DND-41 (cell line): ENCODE data around the gene LIMS2.
A peak's percentile ranks its signal among the peaks of the same experiment; 100 is the strongest.

Experiments
- ATAC-seq: fragments of 200-7000 bp; cut with Tn5 transposase; 3 replicates; pipeline ENCODE4 v1.9.1; 2021; ENCODE audit warnings: low read depth; ENCODE audit not compliant: insufficient read depth
- DNase-seq: peaks from one replicate; pipeline ENCODE4 v3.0.0-alpha.2; 2020
- H2AFZ ChIP-seq: 2 replicates; pipeline ENCODE4 v1.6.0; 2012; ENCODE audit warnings: low read depth, low read length
- H3K27ac ChIP-seq: 2 replicates; pipeline ENCODE4 v1.5.1; 2012; ENCODE audit warnings: low read length, inconsistent platforms
- H3K27me3 ChIP-seq: fragments of 200-600 bp; sonication (generic); 2 replicates; pipeline ENCODE4 v1.6.0; 2012; ENCODE audit warnings: low read length, mild to moderate bottlenecking, inconsistent platforms; ENCODE audit not compliant: insufficient read depth, poor library complexity
- H3K36me3 ChIP-seq: 2 replicates; pipeline ENCODE4 v1.5.1; 2012; ENCODE audit warnings: low read length, inconsistent platforms; ENCODE audit not compliant: insufficient read depth
- H3K4me1 ChIP-seq: 2 replicates; pipeline ENCODE4 v1.5.1; 2012; ENCODE audit warnings: mild to moderate bottlenecking, low read length; ENCODE audit not compliant: insufficient read depth
- H3K4me2 ChIP-seq: 2 replicates; pipeline ENCODE4 v1.6.0; 2012; ENCODE audit warnings: mild to moderate bottlenecking, moderate library complexity, low read length, inconsistent platforms; ENCODE audit not compliant: insufficient read depth
- H3K4me3 ChIP-seq, 2 experiments: fragments of 200-600 bp in 1 of 2; shearing (Covaris generic) in 1 of 2; 2 replicates each; pipeline ENCODE4 v1.5.1; 2012 to 2016; ENCODE audit warnings: inconsistent platforms in 2 of 2, low read length in 2 of 2, mild to moderate bottlenecking in 2 of 2, low read depth in 1 of 2, moderate library complexity in 1 of 2
- H3K79me2 ChIP-seq: 2 replicates; pipeline ENCODE4 v1.6.0; 2012; ENCODE audit warnings: low read length, inconsistent platforms; ENCODE audit not compliant: insufficient read depth
- H3K9ac ChIP-seq: 2 replicates; pipeline ENCODE4 v1.6.0; 2012; ENCODE audit warnings: low read depth, mild to moderate bottlenecking, inconsistent platforms, low read length, moderate library complexity
- H3K9me3 ChIP-seq: 2 replicates; pipeline ENCODE4 v1.5.1; 2012; ENCODE audit warnings: low read length, moderate library complexity, mild to moderate bottlenecking, inconsistent platforms; ENCODE audit not compliant: insufficient read depth, severe bottlenecking
- H4K20me1 ChIP-seq: 2 replicates; pipeline ENCODE4 v1.6.0; 2012; ENCODE audit warnings: low read length; ENCODE audit not compliant: insufficient read depth
- CTCF ChIP-seq: IDR thresholded peaks from 2 replicates; pipeline ENCODE4 v1.5.1; 2012; ENCODE audit warnings: borderline replicate concordance, low read length, moderate library complexity, mild to moderate bottlenecking; ENCODE audit not compliant: poor library complexity, severe bottlenecking; ENCODE audit errors: extremely low read depth
- EZH2 ChIP-seq: IDR thresholded peaks from 3 replicates; pipeline ENCODE4 v1.6.1; 2012; ENCODE audit warnings: borderline replicate concordance, low read depth, mild to moderate bottlenecking, moderate library complexity, low read length, inconsistent platforms; ENCODE audit not compliant: severe bottlenecking

LIMS2 gene

GRCh38 chr2:127624756-127625571, 50.4 kb downstream of the LIMS2 start:
- Histone ChIP-seq H3K4me2 (no peak overlapping the region), H3K36me3 (peaks cover 73% of the 10 kb centered on the region), H2AFZ (no peak overlapping the region), H3K79me2 (peaks cover 11% of the 10 kb centered on the region), H3K9me3 (no peaks in the 10 kb centered on the region), H3K4me3 (no peak overlapping the region), H4K20me1 (no peaks in the 10 kb centered on the region), H3K9ac (peak overlapping the region; percentile 41), H3K27ac (peak overlapping the region; percentile 85), H3K27me3 (no peaks in the 10 kb centered on the region), H3K4me1 (peaks cover 79% of the 10 kb centered on the region)
- DNase-seq (no peak), ATAC-seq (peak; percentile 0; the same call in 1 of the 3 replicates)
- TF ChIP-seq CTCF: no peak
- TF ChIP-seq EZH2: no peak

GRCh38 chr2:127624320-127624755, 51.0 kb downstream of the LIMS2 start:
- H3K27ac ChIP-seq: peak overlapping the region; percentile 85
- ATAC-seq: no peak

GRCh38 chr2:127623388-127624319, 51.7 kb downstream of the LIMS2 start:
- peak overlapping the region; percentile 41; the same call in 1 of the 2 replicates for H3K9ac ChIP-seq
- H3K36me3 ChIP-seq: peaks cover 67% of the 10 kb centered on the region
- ATAC-seq (peak; percentile 13), DNase-seq (peak; percentile 72)
- H3K27ac ChIP-seq: peak overlapping the region; percentile 85
- H3K4me2 ChIP-seq: no peak overlapping the region
- H3K27me3 ChIP-seq: no peaks in the 10 kb centered on the region
- no peak overlapping the region for H3K4me3 ChIP-seq
- H3K9me3 ChIP-seq: no peaks in the 10 kb centered on the region
- H3K4me1 ChIP-seq: peaks cover 81% of the 10 kb centered on the region
- H4K20me1 ChIP-seq: no peaks in the 10 kb centered on the region
- peaks cover 15% of the 10 kb centered on the region for H3K79me2 ChIP-seq
- no peak for TF ChIP-seq CTCF
- no peak for TF ChIP-seq EZH2
- H2AFZ ChIP-seq: no peak overlapping the region

More at GRCh38 chr2:127624320-127624755, 51.0 kb downstream of the LIMS2 start:
- H3K9ac ChIP-seq: peak overlapping the region; percentile 41; the same call in 1 of the 2 replicates
- no peak for DNase-seq
- no peaks in the 10 kb centered on the region for H3K9me3 ChIP-seq
- H3K4me3 ChIP-seq: no peak overlapping the region
- no peaks in the 10 kb centered on the region for H4K20me1 ChIP-seq
- peaks cover 13% of the 10 kb centered on the region for H3K79me2 ChIP-seq
- no peak overlapping the region for H2AFZ ChIP-seq
- no peak overlapping the region for H3K4me2 ChIP-seq
- H3K27me3 ChIP-seq: no peaks in the 10 kb centered on the region
- peaks cover 79% of the 10 kb centered on the region for H3K4me1 ChIP-seq
- no peak for TF ChIP-seq CTCF
- TF ChIP-seq EZH2: no peak
- peaks cover 69% of the 10 kb centered on the region for H3K36me3 ChIP-seq
